Smooth muscle cell (in vitro differentiated cells): ENCODE results near the gene ITGB1BP1. TPM values are rescaled to one million over a fixed set of nuclear protein-coding genes. Genes with fewer than 3 reads are reported as not detected.

ENCODE experiments used
- DNase-seq: peaks from one replicate; lab custom pipeline; 2025; ENCODE audit not compliant: unreplicated experiment; lab: John Stamatoyannopoulos, UW
- H2AFZ ChIP-seq: fragments of 200-600 bp; sonication (generic); 2 replicates; pipeline ENCODE4 v1.6.0; 2016; ENCODE audit warnings: antibody characterized with exemption, low read depth, mild to moderate bottlenecking
- H3F3A ChIP-seq: fragments of 200-600 bp; sonication (generic); 2 replicates; pipeline ENCODE4 v1.6.0; 2017; ENCODE audit warnings: antibody characterized with exemption, low read depth
- H3K27ac ChIP-seq: fragments of 200-600 bp; sonication (generic); 2 replicates; pipeline ENCODE4 v1.5.1; 2016; ENCODE audit warnings: low read depth, mild to moderate bottlenecking
- H3K27me3 ChIP-seq: fragments of 200-600 bp; sonication (generic); 2 replicates; pipeline ENCODE4 v1.6.1; 2016; ENCODE audit warnings: low read depth, mild to moderate bottlenecking
- H3K36me3 ChIP-seq: fragments of 200-600 bp; sonication (generic); 2 replicates; pipeline ENCODE4 v1.5.1; 2016; ENCODE audit warnings: low read depth
- H3K4me1 ChIP-seq: fragments of 200-600 bp; sonication (generic); 2 replicates; pipeline ENCODE4 v1.5.1; 2016; ENCODE audit warnings: low read depth
- H3K4me2 ChIP-seq: fragments of 200-600 bp; sonication (generic); 2 replicates; pipeline ENCODE4 v1.6.0; 2016; ENCODE audit warnings: mild to moderate bottlenecking
- H3K4me3 ChIP-seq: fragments of 200-600 bp; sonication (generic); 2 replicates; pipeline ENCODE4 v1.5.1; 2016; ENCODE audit warnings: mild to moderate bottlenecking
- H3K79me2 ChIP-seq: fragments of 200-600 bp; sonication (generic); 2 replicates; pipeline ENCODE4 v1.6.0; 2016; ENCODE audit warnings: low read depth, mild to moderate bottlenecking
- H3K9ac ChIP-seq: fragments of 200-600 bp; sonication (generic); 2 replicates; pipeline ENCODE4 v1.6.0; 2016; ENCODE audit warnings: low read depth
- H3K9me3 ChIP-seq: fragments of 200-600 bp; sonication (generic); replicated peaks from 2 replicates; pipeline ENCODE4 v1.5.1; 2016; ENCODE audit warnings: low read depth
- H4K20me1 ChIP-seq: fragments of 200-600 bp; sonication (generic); 2 replicates; pipeline ENCODE4 v1.6.0; 2016; ENCODE audit warnings: low read depth
- CTCF ChIP-seq: fragments of 200-600 bp; sonication (generic); IDR thresholded peaks from 2 replicates; pipeline ENCODE4 v1.5.1; 2017; ENCODE audit warnings: borderline replicate concordance, mild to moderate bottlenecking, antibody characterized with exemption; ENCODE audit not compliant: insufficient read depth, poor library complexity, severe bottlenecking
- WGBS: methylation state at CpG from one replicate; pipeline ENCODE4 v1.1.7; 2016; ENCODE audit warnings: low lambda C conversion rate; 5-methylcytosine and 5-hydroxymethylcytosine counted together
- polyA plus RNA-seq: library from polyadenylated mRNA; unstranded; fragments of >200 nt; fragmentation: Nextera tagmentation; extraction: Ambion mirVana; gene quantifications from 2 replicates; pipeline ENCODE4 v1.2.1, GENCODE V29; 2016
- total RNA-seq: library from RNA; depleted of rRNA; stranded (reverse); fragments of >200 nt; gene quantifications from 2 replicates; pipeline ENCODE4 v1.2.3, GENCODE V29; 2014

The ITGB1BP1 gene
- total and polyA plus RNA-seq, 2 experiments from 2014 or later: 53.9 to 138 TPM

DNA sequence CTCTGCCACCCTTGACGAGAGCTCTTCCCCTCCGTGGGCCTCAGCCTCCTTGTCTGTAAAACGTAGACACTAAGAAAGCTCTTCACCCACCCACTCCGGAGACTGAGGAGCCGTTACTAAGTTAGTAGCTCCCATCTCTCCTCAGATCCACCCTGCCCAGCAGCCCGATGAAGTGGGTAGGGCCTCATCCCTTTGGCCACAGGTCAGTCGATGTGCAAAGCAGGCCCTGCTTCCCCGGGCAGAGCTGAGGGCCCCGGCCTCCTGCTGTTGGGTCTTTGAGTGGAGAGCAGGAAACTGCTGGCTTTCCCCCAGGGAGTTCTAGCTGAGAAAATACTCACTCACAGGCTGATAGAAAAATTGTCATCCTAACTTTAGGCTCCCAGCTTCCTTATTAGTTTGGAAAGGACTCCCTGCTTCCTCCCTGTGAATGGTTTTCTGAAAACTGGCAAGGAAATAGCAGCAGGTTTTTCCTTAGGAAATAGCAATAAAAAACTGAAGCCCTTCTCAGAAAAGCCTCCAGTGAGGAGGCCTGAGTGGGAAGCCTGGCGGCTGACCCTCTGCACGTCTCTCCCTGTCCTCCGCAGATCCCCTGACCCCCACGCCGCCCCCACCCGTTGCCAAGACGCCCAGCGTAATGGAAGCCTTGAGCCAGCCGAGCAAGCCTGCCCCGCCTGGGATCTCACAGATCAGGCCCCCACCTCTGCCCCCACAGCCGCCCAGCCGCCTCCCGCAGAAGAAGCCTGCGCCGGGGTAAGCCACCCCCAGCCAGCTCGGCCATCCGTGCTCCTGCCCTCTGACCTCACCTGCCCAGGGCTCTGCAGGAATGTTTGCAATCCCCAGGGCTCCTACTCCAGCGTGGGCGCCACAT is 30.2 kb downstream of the ITGB1BP1 start:
- Histone ChIP-seq H2AFZ (peak overlapping the region; percentile 79), H3K36me3 (peaks cover 7% of the 10 kb centered on the region), H3K4me3 (no peak overlapping the region), H3K9ac (no peak overlapping the region), H3K9me3 (no peaks in the 10 kb centered on the region), H3K4me2 (peak overlapping the region; percentile 0), H3K4me1 (peaks cover 11% of the 10 kb centered on the region), H3K27ac (peak overlapping the region; percentile 13), H4K20me1 (no peaks in the 10 kb centered on the region), H3K79me2 (no peaks in the 10 kb centered on the region), H3K27me3 (no peaks in the 10 kb centered on the region), H3F3A (no peaks in the 10 kb centered on the region)
- WGBS: 54% methylated on average over 17 of the region's 28 CpGs
- no peak for DNase-seq
- TF ChIP-seq CTCF: no peak

DNA sequence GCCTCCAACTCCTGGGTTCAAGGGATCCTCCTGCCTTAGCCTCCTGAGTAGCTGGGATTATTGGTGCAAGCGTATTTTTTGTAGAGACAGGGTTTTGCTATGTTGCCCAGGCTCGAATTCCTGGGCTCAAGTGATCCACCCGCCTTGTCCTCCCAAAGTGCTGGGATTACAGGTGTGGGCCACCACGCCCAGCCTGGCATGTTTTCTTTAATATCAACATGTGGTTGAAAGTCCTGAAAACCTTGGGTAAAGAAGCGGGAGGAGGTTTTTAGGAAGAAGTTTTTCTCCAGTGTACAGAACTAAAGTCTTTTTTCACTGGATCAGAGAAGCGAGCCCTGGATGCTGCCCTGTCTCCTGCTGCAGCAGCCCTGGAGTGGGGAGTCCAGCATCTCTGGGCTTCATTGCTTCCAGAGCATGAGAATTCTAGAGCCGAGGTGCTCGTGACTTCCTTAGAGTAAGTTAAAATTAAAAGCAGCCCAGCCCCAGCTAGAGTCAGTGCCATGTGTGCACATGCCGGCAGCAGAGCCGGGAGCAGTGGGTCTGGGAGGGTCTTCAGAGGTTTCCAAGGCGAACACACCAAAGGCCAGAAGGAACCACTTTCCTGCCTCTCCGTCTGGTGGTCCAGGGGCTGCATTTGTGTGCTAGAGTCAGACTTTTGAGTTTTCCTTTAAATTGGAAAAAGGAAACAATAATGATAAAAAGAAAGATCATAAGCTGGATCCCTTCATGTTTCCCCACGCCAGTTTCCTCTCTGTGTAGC is 31.2 kb downstream of the ITGB1BP1 start:
- Histone ChIP-seq H3K4me3 (no peak overlapping the region), H3K4me2 (peak overlapping the region; percentile 0), H3K4me1 (peaks cover 11% of the 10 kb centered on the region), H3K36me3 (peaks cover 7% of the 10 kb centered on the region), H3K9ac (no peak overlapping the region), H3K27me3 (no peaks in the 10 kb centered on the region), H3K27ac (peak overlapping the region; percentile 13), H3F3A (no peaks in the 10 kb centered on the region), H4K20me1 (no peaks in the 10 kb centered on the region), H2AFZ (no peak overlapping the region), H3K9me3 (no peaks in the 10 kb centered on the region), H3K79me2 (no peaks in the 10 kb centered on the region)
- TF ChIP-seq CTCF: no peak
- DNase-seq: no peak
- 90% methylated on average over 13 of the region's 13 CpGs for whole genome bisulfite sequencing

- H3K4me3 ChIP-seq: no peak overlapping the region
- no peak overlapping the region for H3K27ac ChIP-seq
- no peak for DNase-seq
- 96% methylated on average over 19 of the region's 19 CpGs for WGBS
- H3K9ac ChIP-seq: no peak overlapping the region
- H3K9me3 ChIP-seq: no peaks in the 10 kb centered on the region
- H3F3A ChIP-seq: no peaks in the 10 kb centered on the region
- peaks cover 7% of the 10 kb centered on the region for H3K36me3 ChIP-seq
- no peaks in the 10 kb centered on the region for H3K79me2 ChIP-seq
- TF ChIP-seq CTCF: no peak
- no peaks in the 10 kb centered on the region for H4K20me1 ChIP-seq
- no peaks in the 10 kb centered on the region for H3K27me3 ChIP-seq
- H3K4me1 ChIP-seq: peaks cover 11% of the 10 kb centered on the region
- no peak overlapping the region for H2AFZ ChIP-seq
- H3K4me2 ChIP-seq: no peak overlapping the region
Observed at GRCh38 chr2:9390991-9391390, 32.3 kb downstream of the ITGB1BP1 start.
